IPS-18c (cell line): ENCODE measurements around the gene EIF2AK2.
"Not testable (repeated sequence)": the region's sequence is repeated elsewhere in the genome, so short reads cannot be mapped to it uniquely, and the experiment has no call there.

Experiments
- H3K4me3 ChIP-seq: 2 replicates; pipeline ENCODE4 v1.7.0; 2013; ENCODE audit warnings: low read depth, mild to moderate bottlenecking, low read length, moderate library complexity; ENCODE audit not compliant: insufficient read depth
- H3K9me3 ChIP-seq: one replicate; pipeline ENCODE4 v1.6.1; 2013; ENCODE audit warnings: mild to moderate bottlenecking, low read length, moderate library complexity; ENCODE audit not compliant: control insufficient read depth, insufficient read depth

The EIF2AK2 gene

DNA sequence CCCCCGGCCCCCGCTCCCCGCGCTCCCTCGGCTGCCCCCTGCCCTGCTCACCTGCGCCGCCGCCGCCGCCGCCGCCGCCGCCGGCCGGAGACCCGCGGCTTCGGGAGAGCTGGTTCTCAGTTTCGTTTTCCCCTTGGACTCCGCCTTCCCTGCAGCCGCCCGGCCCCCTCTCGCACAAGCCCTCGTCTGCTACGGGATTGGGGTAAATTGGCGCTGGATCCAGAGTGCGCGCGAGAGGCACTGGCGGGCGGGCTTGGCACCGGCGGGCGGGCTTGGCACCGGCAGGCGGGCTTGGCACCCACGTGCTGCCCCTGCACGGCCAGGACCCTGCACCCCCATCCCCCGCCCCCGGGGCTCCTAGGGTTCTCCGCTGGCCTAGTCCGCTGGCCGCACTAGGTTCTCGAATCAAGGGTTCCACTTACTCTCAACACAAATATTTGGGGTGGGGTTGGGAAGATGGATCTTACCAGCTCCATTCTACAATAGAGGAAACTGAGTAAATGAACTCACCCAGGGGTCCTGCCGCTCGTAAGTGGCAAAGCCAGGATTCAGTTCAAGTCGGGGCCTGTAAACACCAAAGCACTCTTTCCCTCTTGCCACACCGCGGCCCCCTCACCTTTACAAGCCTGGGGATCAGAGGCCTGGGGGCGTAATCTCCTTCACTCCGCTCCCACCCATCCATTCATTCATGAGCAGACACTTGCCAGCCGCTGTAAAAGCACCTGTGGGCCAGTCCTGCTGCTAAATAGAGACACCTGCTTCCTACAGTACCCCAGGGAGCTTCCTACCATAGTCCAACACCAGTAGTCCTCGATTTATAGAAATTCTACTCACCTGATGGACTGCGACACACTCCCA lies at the start of gene EIF2AK2:
Gene EIF2AK2 (minus strand): TSS at position 124 of the 858 bp plus-strand sequence. CDS start 9,174 bp downstream, outside the sequence.
- peak within 1 kb of the TSS; percentile 68 for H3K4me3 ChIP-seq
- no peaks in the 10 kb centered on the region for H3K9me3 ChIP-seq

DNA sequence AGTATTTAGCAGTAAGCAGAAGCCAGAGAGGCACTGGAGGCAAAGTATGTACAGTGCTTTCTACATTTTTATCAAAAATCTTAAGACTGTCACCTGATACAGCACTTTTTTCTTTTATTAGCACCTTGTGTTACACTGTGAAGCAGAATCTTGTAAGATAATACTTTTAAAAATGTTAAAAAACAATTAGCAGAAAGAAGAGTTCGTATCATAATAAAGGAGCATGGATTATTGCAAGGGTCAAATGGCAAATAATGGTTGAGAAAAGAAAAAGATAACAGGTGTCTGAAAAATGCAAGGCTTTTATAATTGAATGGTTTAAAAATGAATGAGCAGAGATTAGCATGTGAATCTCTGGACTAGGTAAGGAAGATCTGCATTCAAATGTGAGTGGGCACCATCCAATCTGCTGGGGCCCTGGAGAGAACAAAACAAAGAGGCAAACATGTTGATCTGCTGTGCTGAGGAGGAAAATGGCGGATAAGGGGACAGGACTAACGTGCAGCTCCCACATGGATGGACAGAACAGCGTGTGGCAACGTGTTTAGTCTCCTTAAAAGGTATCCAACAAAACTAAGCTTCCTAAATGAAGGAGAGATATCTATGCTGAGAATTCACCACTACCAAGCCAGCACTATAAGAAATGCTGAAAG lies 49.0 kb upstream of the EIF2AK2 start:
- Histone ChIP-seq H3K9me3 (no peaks in the 10 kb centered on the region), H3K4me3 (no peak overlapping the region)

DNA sequence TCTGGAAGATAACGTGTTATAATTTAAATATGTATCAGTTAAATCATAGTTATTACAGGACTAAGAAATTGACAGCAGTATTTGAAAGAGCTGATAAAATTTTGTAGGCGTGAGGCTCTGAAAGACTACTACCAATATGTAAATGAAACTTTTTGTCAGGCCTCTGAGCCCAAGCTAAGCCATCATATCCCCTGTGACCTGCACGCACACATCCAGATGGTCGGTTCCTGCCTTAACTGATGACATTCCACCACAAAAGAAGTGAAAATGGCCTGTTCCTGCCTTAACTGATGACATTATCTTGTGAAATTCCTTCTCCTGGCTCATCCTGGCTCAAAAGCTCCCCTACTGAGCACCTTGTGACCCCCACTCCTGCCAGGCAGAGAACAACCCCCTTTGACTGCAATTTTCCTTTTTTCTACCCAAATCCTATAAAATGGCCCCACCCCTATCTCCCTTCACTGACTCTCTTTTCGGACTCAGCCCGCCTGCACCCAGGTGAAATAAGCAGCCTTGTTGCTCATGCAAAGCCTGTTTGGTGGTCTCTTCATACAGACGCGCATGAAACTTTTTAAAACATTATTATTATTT lies 48.4 kb upstream of the EIF2AK2 start:
- not testable (repeated sequence) for H3K9me3 ChIP-seq, H3K4me3 ChIP-seq

GRCh38 chr2:37203708-37204107 lies 46.9 kb upstream of the EIF2AK2 start:
- H3K9me3 ChIP-seq: no peaks in the 10 kb centered on the region
- H3K4me3 ChIP-seq: no peak overlapping the region

- no peak overlapping the region for H3K4me3 ChIP-seq
- H3K9me3 ChIP-seq: no peaks in the 10 kb centered on the region
These were observed 45.0 kb upstream of the EIF2AK2 start for GRCh38 chr2:37201766-37202165.

- Histone ChIP-seq H3K4me3 (no peak overlapping the region), H3K9me3 (no peaks in the 10 kb centered on the region)
These were observed 44.4 kb upstream of the EIF2AK2 start for GRCh38 chr2:37201208-37201607.

- H3K4me3 ChIP-seq: no peak overlapping the region
These were observed 41.9 kb upstream of the EIF2AK2 start for GRCh38 chr2:37198681-37199065.

GRCh38 chr2:37196320-37197195 lies 39.8 kb upstream of the EIF2AK2 start, which contains the start of gene CEBPZOS:
TSS of gene CEBPZOS (plus strand) at chr2:37196496. CDS start at chr2:37199705, 3,209 bp downstream.
- Histone ChIP-seq H3K9me3 (no peaks in the 10 kb centered on the region), H3K4me3 (peak within 1 kb of the TSS; percentile 79)

More at GRCh38 chr2:37198681-37199065, 41.9 kb upstream of the EIF2AK2 start:
- no peaks in the 10 kb centered on the region for H3K9me3 ChIP-seq

DNA sequence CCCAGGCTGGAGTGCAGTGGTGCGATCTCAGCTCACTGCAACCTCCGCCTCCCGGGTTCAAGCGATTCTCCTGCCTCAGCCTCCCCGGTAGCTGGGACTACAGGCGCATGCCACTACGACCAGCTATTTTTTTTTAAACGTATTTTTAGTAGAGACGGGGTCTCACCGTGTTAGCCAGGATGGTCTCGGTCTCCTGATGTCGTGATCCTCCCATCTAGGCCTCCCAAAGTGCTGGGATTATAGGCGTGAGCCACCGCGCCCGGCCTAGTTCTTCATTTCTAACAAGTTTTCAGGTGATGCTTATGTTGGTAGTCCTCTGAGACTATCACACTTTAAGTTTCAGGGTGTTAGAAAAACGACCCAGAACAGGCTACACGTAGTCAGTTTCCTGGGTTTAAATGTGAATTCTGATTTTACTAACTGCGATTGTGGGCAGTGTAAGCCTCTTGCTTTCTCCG lies 39.1 kb upstream of the EIF2AK2 start:
- H3K4me3 ChIP-seq: peak overlapping the region; percentile 79; the same call in 1 of the 2 replicates
- H3K9me3 ChIP-seq: not testable (repeated sequence)

DNA sequence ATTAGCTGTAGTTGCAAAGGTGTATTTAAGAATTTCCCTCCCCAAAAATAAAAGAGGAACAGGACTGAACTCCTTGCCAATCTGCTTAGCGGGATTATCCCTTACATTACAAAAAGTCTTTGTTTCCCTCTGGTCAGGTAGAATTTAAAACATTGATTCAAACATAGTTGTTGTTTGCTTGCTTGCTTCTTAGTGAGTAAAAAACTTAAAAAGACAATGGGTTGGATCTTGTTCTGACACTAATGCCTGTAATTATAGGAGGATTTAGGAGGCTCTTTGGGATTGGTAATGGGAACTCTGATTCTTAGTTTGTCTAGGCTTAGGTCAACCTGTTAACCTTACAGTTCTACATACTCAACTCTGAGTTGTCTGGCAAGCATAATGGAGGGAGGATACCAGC lies 35.8 kb upstream of the EIF2AK2 start:
- Histone ChIP-seq H3K9me3 (no peaks in the 10 kb centered on the region), H3K4me3 (no peak overlapping the region)

DNA sequence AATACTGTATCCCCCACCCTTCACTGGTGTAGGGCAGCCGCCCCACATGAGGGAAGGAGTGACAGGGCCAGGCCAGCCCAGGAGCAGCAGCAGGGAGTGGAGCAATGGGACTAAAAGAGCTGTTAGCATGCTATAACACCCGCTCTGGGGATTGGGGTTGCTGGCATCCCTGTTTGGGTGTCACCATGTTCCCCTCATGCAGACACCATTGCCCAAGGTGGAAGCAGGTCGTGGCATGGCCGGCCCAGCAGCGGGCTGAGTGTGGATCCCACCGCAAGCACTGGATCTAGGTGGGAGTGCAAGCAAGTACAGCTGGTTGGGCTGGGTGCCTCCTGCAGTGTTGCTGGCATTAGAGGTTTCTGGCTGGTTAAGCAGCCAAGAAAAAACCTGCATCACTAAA lies 35.0 kb upstream of the EIF2AK2 start:
- H3K4me3 ChIP-seq: no peak overlapping the region

GRCh38 chr2:37191253-37191652 lies 34.5 kb upstream of the EIF2AK2 start:
- Histone ChIP-seq H3K9me3 (no peaks in the 10 kb centered on the region), H3K4me3 (no peak overlapping the region)

More for the DNA sequence above, 35.0 kb upstream of the EIF2AK2 start:
- H3K9me3 ChIP-seq: no peaks in the 10 kb centered on the region

- H3K9me3 ChIP-seq: no peaks in the 10 kb centered on the region
- H3K4me3 ChIP-seq: no peak overlapping the region
These were observed 33.5 kb upstream of the EIF2AK2 start for GRCh38 chr2:37190290-37190689.

- Histone ChIP-seq H3K4me3 (no peak overlapping the region), H3K9me3 (no peaks in the 10 kb centered on the region)
These were observed 32.8 kb upstream of the EIF2AK2 start for GRCh38 chr2:37189452-37190153.

GRCh38 chr2:37188570-37188969 lies 31.8 kb upstream of the EIF2AK2 start, which contains the start of gene SULT6B1:
TSS of gene SULT6B1 (minus strand) at chr2:37188670. CDS start at chr2:37188640, 30 bp downstream.
- H3K4me3 ChIP-seq: no peak within 1 kb of the TSS
- H3K9me3 ChIP-seq: no peaks in the 10 kb centered on the region
